WTC11 (cell line): ENCODE measurements around the gene SLC43A3. TPM values are rescaled to one million over a fixed set of nuclear protein-coding genes. Genes with fewer than 3 reads are reported as not detected.

Source experiments
- ATAC-seq: fragments of 200-7000 bp; cut with Tn5 transposase; 2 replicates; pipeline ENCODE4 v1.10.0; 2021; ENCODE audit warnings: mild to moderate bottlenecking, moderate library complexity
- CTCF ChIA-PET: fragments of 300-600 bp; sonication (Branson Sonifier 250); formaldehyde crosslinking; loops from one replicate; lab custom pipeline; 2021; ENCODE audit warnings: antibody characterized with exemption; lab: Charles Lee
- POLR2A ChIA-PET: fragments of 350-600 bp; sonication (Branson Sonifier 250); formaldehyde crosslinking; loops from one replicate; lab custom pipeline; 2021; ENCODE audit warnings: antibody characterized with exemption; lab: Charles Lee
- DNase-seq: peaks from one replicate; pipeline ENCODE4 v3.0.0; 2021; ENCODE audit warnings: low spot score
- H3K27ac Mint-ChIP-seq: 2 replicates; pipeline ENCODE4 v1.8.0; 2021; ENCODE audit warnings: mixed read lengths
- H3K27me3 Mint-ChIP-seq: 2 replicates; pipeline ENCODE4 v1.8.0; 2021; ENCODE audit warnings: low read depth, mild to moderate bottlenecking, moderate library complexity, mixed read lengths
- H3K36me3 Mint-ChIP-seq: 2 replicates; pipeline ENCODE4 v1.8.0; 2021; ENCODE audit warnings: mixed read lengths
- H3K4me1 Mint-ChIP-seq: 2 replicates; pipeline ENCODE4 v1.8.0; 2022; ENCODE audit warnings: mixed read lengths
- H3K4me3 Mint-ChIP-seq: 2 replicates; pipeline ENCODE4 v1.8.0; 2021; ENCODE audit warnings: mild to moderate bottlenecking, moderate library complexity, mixed read lengths
- H3K9me3 Mint-ChIP-seq: 2 replicates; pipeline ENCODE4 v1.8.0; 2021; ENCODE audit warnings: mixed read lengths
- ATF2 ChIP-seq: sonication (generic); formaldehyde crosslinking; IDR thresholded peaks from 2 replicates; pipeline ENCODE4 v1.8.1; 2022; ENCODE audit warnings: low read depth, missing genetic modification reagents, borderline replicate concordance
- CREB1 ChIP-seq: sonication (generic); formaldehyde crosslinking; IDR thresholded peaks from 2 replicates; pipeline ENCODE4 v1.8.0; 2023; ENCODE audit warnings: mild to moderate bottlenecking, missing genetic modification reagents
- CREM ChIP-seq: sonication (generic); formaldehyde crosslinking; IDR thresholded peaks from 2 replicates; pipeline ENCODE4 v1.8.1; 2022; ENCODE audit warnings: mild to moderate bottlenecking, missing genetic modification reagents, moderate library complexity
- EMX1 ChIP-seq: fragments of 250-450 bp; sonication (Bioruptor Pico); IDR thresholded peaks from 2 replicates; pipeline ENCODE4 v1.8.0; 2021; ENCODE audit warnings: mild to moderate bottlenecking
- FOXK1 ChIP-seq: sonication (generic); formaldehyde crosslinking; IDR thresholded peaks from 2 replicates; pipeline ENCODE4 v1.8.0; 2022; ENCODE audit warnings: mild to moderate bottlenecking, moderate library complexity, missing genetic modification reagents
- GRHL2 ChIP-seq: fragments of 250-450 bp; sonication (Bioruptor Pico); IDR thresholded peaks from 2 replicates; pipeline ENCODE4 v1.8.0; 2022; ENCODE audit warnings: mild to moderate bottlenecking, moderate library complexity; ENCODE audit not compliant: insufficient replicate concordance, severe bottlenecking
- JUN ChIP-seq: sonication (generic); formaldehyde crosslinking; IDR thresholded peaks from 2 replicates; pipeline ENCODE4 v1.8.0; 2023; ENCODE audit warnings: mild to moderate bottlenecking, missing genetic modification reagents
- MXD4 ChIP-seq: fragments of 250-450 bp; sonication (Bioruptor Pico); IDR thresholded peaks from 2 replicates; pipeline ENCODE4 v1.8.0; 2021; ENCODE audit warnings: mild to moderate bottlenecking, moderate library complexity, borderline replicate concordance
- NFE2L1 ChIP-seq: sonication (generic); formaldehyde crosslinking; IDR thresholded peaks from 2 replicates; pipeline ENCODE4 v1.8.1; 2023; ENCODE audit warnings: missing genetic modification reagents
- NFYB ChIP-seq: sonication (generic); formaldehyde crosslinking; conservative IDR thresholded peaks from 2 replicates; pipeline ENCODE4 v1.8.0; 2022; ENCODE audit warnings: low read depth, missing genetic modification reagents
- NR1H2 ChIP-seq: sonication (generic); formaldehyde crosslinking; IDR thresholded peaks from 2 replicates; pipeline ENCODE4 v1.9.0; 2021; ENCODE audit warnings: mild to moderate bottlenecking, moderate library complexity, missing genetic modification reagents
- OVOL2 ChIP-seq: fragments of 250-450 bp; sonication (Bioruptor Pico); IDR thresholded peaks from 2 replicates; pipeline ENCODE4 v1.9.0; 2021; ENCODE audit warnings: mild to moderate bottlenecking, borderline replicate concordance
- PREB ChIP-seq: sonication (generic); formaldehyde crosslinking; IDR thresholded peaks from 2 replicates; pipeline ENCODE4 v1.8.1; 2022; ENCODE audit warnings: mild to moderate bottlenecking, missing genetic modification reagents, moderate library complexity, borderline replicate concordance
- ZBTB43 ChIP-seq: sonication (generic); formaldehyde crosslinking; IDR thresholded peaks from 2 replicates; pipeline ENCODE4 v1.8.1; 2023; ENCODE audit warnings: mild to moderate bottlenecking, missing genetic modification reagents
- ZNF232 ChIP-seq: sonication (generic); formaldehyde crosslinking; IDR thresholded peaks from 2 replicates; pipeline ENCODE4 v1.8.0; 2022; ENCODE audit warnings: mild to moderate bottlenecking, missing genetic modification reagents
- ZNF263 ChIP-seq: sonication (generic); formaldehyde crosslinking; IDR thresholded peaks from 2 replicates; pipeline ENCODE4 v1.8.1; 2022; ENCODE audit warnings: low read depth, mild to moderate bottlenecking, moderate library complexity, missing genetic modification reagents
- total RNA-seq: library from RNA; stranded (reverse); gene quantifications from 3 replicates; pipeline ENCODE4 v1.2.3, GENCODE V29; 2021
- TF ChIP-seq, protein P1 (sequence below): sonication (generic); formaldehyde crosslinking; IDR thresholded peaks from 2 replicates; pipeline ENCODE4 v1.8.1; 2023; ENCODE audit warnings: mild to moderate bottlenecking, missing genetic modification reagents, moderate library complexity
- TF ChIP-seq, protein P2 (sequence below): sonication (generic); formaldehyde crosslinking; IDR thresholded peaks from 2 replicates; pipeline ENCODE4 v1.8.0; 2023; ENCODE audit warnings: missing genetic modification reagents, mild to moderate bottlenecking, borderline replicate concordance
- TF ChIP-seq, protein P3 (sequence below): fragments of 250-450 bp; sonication (Bioruptor Pico); IDR thresholded peaks from 2 replicates; pipeline ENCODE4 v2.1.2; 2022; ENCODE audit warnings: mild to moderate bottlenecking, moderate library complexity

The SLC43A3 gene
- total RNA-seq, 1 experiment from 2014 or later = 22.6 TPM

- no peak for TF ChIP-seq JUN
- no peak for TF ChIP-seq NR1H2 (CRISPR knock-in tag)
These were observed 50.5 kb downstream of the SLC43A3 start (continued) for GRCh38 chr11:57376095-57377090.

- ChIA-PET POLR2A (no interaction called here), CTCF (interaction anchor here (2.0 kb wide), 1 partner anchor 26 kb away, joined by 10 read pairs; no protein-coding TSS in a partner anchor)
- H3K9me3 Mint-ChIP-seq = peaks cover 6% of the 10 kb centered on the region
- peaks cover 27% of the 10 kb centered on the region for H3K27me3 Mint-ChIP-seq
- DNase-seq = no peak
- TF ChIP-seq FOXK1 (CRISPR knock-in tag) = no peak
- TF ChIP-seq ZNF232 (CRISPR knock-in tag) = no peak
- no peak for TF ChIP-seq MXD4 (CRISPR knock-in tag)
- TF ChIP-seq ATF2 (CRISPR knock-in tag) = no peak
- TF ChIP-seq, protein P1, sequence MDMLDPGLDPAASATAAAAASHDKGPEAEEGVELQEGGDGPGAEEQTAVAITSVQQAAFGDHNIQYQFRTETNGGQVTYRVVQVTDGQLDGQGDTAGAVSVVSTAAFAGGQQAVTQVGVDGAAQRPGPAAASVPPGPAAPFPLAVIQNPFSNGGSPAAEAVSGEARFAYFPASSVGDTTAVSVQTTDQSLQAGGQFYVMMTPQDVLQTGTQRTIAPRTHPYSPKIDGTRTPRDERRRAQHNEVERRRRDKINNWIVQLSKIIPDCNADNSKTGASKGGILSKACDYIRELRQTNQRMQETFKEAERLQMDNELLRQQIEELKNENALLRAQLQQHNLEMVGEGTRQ (CRISPR knock-in tag) = no peak
- TF ChIP-seq GRHL2 = no peak
- no peak for TF ChIP-seq CREM (CRISPR knock-in tag)
- no peak for TF ChIP-seq EMX1 (CRISPR knock-in tag)
- TF ChIP-seq, protein P2, sequence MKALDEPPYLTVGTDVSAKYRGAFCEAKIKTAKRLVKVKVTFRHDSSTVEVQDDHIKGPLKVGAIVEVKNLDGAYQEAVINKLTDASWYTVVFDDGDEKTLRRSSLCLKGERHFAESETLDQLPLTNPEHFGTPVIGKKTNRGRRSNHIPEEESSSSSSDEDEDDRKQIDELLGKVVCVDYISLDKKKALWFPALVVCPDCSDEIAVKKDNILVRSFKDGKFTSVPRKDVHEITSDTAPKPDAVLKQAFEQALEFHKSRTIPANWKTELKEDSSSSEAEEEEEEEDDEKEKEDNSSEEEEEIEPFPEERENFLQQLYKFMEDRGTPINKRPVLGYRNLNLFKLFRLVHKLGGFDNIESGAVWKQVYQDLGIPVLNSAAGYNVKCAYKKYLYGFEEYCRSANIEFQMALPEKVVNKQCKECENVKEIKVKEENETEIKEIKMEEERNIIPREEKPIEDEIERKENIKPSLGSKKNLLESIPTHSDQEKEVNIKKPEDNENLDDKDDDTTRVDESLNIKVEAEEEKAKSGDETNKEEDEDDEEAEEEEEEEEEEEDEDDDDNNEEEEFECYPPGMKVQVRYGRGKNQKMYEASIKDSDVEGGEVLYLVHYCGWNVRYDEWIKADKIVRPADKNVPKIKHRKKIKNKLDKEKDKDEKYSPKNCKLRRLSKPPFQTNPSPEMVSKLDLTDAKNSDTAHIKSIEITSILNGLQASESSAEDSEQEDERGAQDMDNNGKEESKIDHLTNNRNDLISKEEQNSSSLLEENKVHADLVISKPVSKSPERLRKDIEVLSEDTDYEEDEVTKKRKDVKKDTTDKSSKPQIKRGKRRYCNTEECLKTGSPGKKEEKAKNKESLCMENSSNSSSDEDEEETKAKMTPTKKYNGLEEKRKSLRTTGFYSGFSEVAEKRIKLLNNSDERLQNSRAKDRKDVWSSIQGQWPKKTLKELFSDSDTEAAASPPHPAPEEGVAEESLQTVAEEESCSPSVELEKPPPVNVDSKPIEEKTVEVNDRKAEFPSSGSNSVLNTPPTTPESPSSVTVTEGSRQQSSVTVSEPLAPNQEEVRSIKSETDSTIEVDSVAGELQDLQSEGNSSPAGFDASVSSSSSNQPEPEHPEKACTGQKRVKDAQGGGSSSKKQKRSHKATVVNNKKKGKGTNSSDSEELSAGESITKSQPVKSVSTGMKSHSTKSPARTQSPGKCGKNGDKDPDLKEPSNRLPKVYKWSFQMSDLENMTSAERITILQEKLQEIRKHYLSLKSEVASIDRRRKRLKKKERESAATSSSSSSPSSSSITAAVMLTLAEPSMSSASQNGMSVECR = no peak
- no peak for TF ChIP-seq CREB1 (CRISPR knock-in tag)
- TF ChIP-seq NFE2L1 (CRISPR knock-in tag) = no peak
- TF ChIP-seq OVOL2 (CRISPR knock-in tag) = no peak
- TF ChIP-seq NFYB = no peak
- no peak for TF ChIP-seq PREB (CRISPR knock-in tag)
- TF ChIP-seq ZNF263 = no peak
- TF ChIP-seq, protein P3, sequence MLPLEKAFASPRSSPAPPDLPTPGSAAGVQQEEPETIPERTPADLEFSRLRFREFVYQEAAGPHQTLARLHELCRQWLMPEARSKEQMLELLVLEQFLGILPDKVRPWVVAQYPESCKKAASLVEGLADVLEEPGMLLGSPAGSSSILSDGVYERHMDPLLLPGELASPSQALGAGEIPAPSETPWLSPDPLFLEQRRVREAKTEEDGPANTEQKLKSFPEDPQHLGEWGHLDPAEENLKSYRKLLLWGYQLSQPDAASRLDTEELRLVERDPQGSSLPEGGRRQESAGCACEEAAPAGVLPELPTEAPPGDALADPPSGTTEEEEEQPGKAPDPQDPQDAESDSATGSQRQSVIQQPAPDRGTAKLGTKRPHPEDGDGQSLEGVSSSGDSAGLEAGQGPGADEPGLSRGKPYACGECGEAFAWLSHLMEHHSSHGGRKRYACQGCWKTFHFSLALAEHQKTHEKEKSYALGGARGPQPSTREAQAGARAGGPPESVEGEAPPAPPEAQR (CRISPR knock-in tag) = no peak
- no peak for TF ChIP-seq ZBTB43 (CRISPR knock-in tag)
- TF ChIP-seq, all 79 proteins: peak for 0
- H3K4me3 Mint-ChIP-seq = no peak overlapping the region
- ATAC-seq = no peak
- H3K4me1 Mint-ChIP-seq = peaks cover 2% of the 10 kb centered on the region; the same call in 1 of the 2 replicates
- no peaks in the 10 kb centered on the region for H3K36me3 Mint-ChIP-seq
- H3K27ac Mint-ChIP-seq = no peak overlapping the region
These were observed 51.4 kb downstream of the SLC43A3 start for GRCh38 chr11:57375490-57375889.
